ENCODE data around the gene TMCO4.

Gene TMCO4

DNA sequence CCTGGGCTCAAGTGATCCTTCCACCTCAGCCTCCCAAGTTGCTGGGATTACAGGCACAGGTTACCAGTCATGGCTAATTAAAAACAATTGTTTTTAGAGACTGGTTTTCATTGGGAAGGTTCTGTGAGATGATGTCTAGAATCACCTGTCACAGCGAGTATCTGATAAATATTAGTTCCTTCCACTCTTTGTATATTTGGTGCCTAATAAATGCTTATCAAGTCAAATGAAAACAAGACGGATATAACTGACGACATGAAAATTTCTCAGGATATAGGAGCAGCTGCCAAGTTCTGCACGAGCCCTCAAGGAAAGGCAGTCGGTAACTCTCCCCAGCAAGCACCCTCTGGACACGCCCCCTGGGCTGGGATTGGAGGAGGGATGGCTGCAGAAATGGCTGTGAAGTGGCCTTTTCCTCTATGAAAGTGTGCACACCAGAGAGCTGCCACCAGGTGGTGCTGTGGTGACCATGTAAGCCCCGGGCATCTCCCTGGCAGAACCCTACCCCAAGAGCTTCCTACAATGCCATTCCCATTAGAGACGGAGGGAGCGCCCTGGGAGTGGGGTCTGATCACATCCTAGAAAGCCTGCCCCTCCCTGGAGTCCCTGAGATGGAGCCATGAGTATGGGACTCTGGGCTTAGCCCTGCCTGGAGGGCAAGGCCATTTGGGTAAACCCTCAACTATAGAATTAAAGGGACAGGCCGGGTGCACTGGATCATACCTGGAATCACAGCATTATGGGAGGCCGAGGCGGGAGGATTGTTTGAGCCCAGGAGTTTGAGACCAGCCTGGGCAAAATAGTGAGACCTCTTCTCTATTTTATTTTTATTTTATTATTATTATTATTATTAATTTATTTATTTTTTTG is 84.1 kb downstream of the TMCO4 start (continued):
- TF ChIP-seq ZNF529 (tag by site-specific recombination; IDR thresholded peaks at IDR 0.05; ENCODE audit: insufficient replicate concordance): no peak
- no peak for TF ChIP-seq SCRT2 (tag by site-specific recombination; IDR thresholded peaks at IDR 0.05)
- TF ChIP-seq ZSCAN23 (tag by site-specific recombination; IDR thresholded peaks at IDR 0.05): no peak
- TF ChIP-seq IKZF3 (tag by site-specific recombination; IDR thresholded peaks at IDR 0.05): peak; percentile 60; the same call in 1 of the 2 replicates
- TF ChIP-seq ZNF792 (tag by site-specific recombination; IDR thresholded peaks at IDR 0.05): peak; percentile 95
- peak; percentile 69; the same call in 1 of the 2 replicates for TF ChIP-seq ZBTB48 (tag by site-specific recombination; IDR thresholded peaks at IDR 0.05)
- peak; percentile 84 for TF ChIP-seq ZNF660 (tag by site-specific recombination; IDR thresholded peaks at IDR 0.05)
- no peak for TF ChIP-seq BCL11A (tag by site-specific recombination; IDR thresholded peaks at IDR 0.05; ENCODE audit: low read depth)
- no peak for TF ChIP-seq ZNF76 (tag by site-specific recombination; IDR thresholded peaks at IDR 0.05; ENCODE audit: borderline replicate concordance, low read depth)
- TF ChIP-seq ZNF777 (tag by site-specific recombination; IDR thresholded peaks at IDR 0.05; ENCODE audit: borderline replicate concordance): no peak
- TF ChIP-seq ZNF112 (tag by site-specific recombination; IDR thresholded peaks at IDR 0.05): no peak
- no peak for TF ChIP-seq ZNF416 (tag by site-specific recombination; IDR thresholded peaks at IDR 0.05)
- TF ChIP-seq, protein P1, sequence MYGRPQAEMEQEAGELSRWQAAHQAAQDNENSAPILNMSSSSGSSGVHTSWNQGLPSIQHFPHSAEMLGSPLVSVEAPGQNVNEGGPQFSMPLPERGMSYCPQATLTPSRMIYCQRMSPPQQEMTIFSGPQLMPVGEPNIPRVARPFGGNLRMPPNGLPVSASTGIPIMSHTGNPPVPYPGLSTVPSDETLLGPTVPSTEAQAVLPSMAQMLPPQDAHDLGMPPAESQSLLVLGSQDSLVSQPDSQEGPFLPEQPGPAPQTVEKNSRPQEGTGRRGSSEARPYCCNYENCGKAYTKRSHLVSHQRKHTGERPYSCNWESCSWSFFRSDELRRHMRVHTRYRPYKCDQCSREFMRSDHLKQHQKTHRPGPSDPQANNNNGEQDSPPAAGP (tag by site-specific recombination; IDR thresholded peaks at IDR 0.05): 0 out of 2 replicates have a peak, but pooled peaks have one; percentile 43
- TF ChIP-seq, protein P2, sequence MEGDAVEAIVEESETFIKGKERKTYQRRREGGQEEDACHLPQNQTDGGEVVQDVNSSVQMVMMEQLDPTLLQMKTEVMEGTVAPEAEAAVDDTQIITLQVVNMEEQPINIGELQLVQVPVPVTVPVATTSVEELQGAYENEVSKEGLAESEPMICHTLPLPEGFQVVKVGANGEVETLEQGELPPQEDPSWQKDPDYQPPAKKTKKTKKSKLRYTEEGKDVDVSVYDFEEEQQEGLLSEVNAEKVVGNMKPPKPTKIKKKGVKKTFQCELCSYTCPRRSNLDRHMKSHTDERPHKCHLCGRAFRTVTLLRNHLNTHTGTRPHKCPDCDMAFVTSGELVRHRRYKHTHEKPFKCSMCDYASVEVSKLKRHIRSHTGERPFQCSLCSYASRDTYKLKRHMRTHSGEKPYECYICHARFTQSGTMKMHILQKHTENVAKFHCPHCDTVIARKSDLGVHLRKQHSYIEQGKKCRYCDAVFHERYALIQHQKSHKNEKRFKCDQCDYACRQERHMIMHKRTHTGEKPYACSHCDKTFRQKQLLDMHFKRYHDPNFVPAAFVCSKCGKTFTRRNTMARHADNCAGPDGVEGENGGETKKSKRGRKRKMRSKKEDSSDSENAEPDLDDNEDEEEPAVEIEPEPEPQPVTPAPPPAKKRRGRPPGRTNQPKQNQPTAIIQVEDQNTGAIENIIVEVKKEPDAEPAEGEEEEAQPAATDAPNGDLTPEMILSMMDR (tag by site-specific recombination; IDR thresholded peaks at IDR 0.05): peak; percentile 89
- TF ChIP-seq ZNF629 (tag by site-specific recombination; IDR thresholded peaks at IDR 0.05): no peak
- TF ChIP-seq, protein P3, sequence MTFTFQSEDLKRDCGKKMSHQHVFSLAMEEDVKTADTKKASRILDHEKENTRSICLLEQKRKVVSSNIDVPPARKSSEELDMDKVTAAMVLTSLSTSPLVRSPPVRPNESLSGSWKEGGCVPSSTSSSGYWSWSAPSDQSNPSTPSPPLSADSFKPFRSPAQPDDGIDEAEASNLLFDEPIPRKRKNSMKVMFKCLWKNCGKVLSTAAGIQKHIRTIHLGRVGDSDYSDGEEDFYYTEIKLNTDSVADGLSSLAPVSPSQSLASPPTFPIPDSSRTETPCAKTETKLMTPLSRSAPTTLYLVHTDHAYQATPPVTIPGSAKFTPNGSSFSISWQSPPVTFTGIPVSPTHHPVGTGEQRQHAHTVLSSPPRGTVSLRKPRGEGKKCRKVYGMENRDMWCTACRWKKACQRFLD (tag by site-specific recombination; IDR thresholded peaks at IDR 0.05): no peak
- TF ChIP-seq ZFP37 (tag by site-specific recombination; IDR thresholded peaks at IDR 0.05): no peak
- TF ChIP-seq ZNF654 (tag by site-specific recombination; IDR thresholded peaks at IDR 0.05; ENCODE audit: low read depth): peak; percentile 56
- no peak for TF ChIP-seq ZNF394 (tag by site-specific recombination; IDR thresholded peaks at IDR 0.05; ENCODE audit: borderline replicate concordance)
- TF ChIP-seq, protein P4, sequence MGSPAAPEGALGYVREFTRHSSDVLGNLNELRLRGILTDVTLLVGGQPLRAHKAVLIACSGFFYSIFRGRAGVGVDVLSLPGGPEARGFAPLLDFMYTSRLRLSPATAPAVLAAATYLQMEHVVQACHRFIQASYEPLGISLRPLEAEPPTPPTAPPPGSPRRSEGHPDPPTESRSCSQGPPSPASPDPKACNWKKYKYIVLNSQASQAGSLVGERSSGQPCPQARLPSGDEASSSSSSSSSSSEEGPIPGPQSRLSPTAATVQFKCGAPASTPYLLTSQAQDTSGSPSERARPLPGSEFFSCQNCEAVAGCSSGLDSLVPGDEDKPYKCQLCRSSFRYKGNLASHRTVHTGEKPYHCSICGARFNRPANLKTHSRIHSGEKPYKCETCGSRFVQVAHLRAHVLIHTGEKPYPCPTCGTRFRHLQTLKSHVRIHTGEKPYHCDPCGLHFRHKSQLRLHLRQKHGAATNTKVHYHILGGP (tag by site-specific recombination; IDR thresholded peaks at IDR 0.05): no peak
- no peak for TF ChIP-seq ZNF626 (tag by site-specific recombination; IDR thresholded peaks at IDR 0.05)

DNA sequence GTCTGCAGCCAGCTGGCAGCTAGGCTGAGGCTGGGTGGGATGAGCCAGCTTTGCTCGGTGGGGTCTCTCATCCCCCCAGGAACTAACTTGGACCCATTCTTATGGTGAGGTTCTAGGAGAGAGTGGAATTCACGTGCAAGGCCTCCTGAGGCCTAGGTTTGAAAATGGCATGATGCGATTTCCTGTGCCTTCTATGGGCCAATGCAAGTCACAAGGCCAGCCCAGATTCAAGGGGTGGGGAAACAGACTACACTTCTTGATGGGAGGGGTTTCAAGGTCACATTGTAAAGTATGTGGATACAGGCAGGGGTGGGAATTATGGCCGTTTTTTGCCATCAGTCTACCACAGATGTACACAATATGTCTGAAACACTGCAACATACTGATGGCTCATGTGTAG is 86.8 kb downstream of the TMCO4 start:
- Histone ChIP-seq H3K36me3 (ENCODE audit: control insufficient read depth in 2 of 2, insufficient read depth in 1 of 2, low read length in 2 of 2) (no peaks in the 10 kb centered on the region), H3K4me3 (ENCODE audit: low read depth, low read length) (no peak overlapping the region), H3K27ac (ENCODE audit: extremely low read depth, low read depth, low read length) (no peak overlapping the region), H3K4me1 (ENCODE audit: control insufficient read depth, insufficient read depth, low read length) (no peaks in the 10 kb centered on the region), H3K9me3 (ENCODE audit: control insufficient read depth, insufficient read depth, low read depth, low read length) (no peaks in the 10 kb centered on the region)
- POLR2A ChIA-PET: no interaction called here
- CTCF ChIA-PET: no interaction called here
- TF ChIP-seq ZNF561 (tag by site-specific recombination; IDR thresholded peaks at IDR 0.05; ENCODE audit: borderline replicate concordance) (no peak), ZNF404 (tag by site-specific recombination; IDR thresholded peaks at IDR 0.05) (no peak), ZNF174 (tag by site-specific recombination; IDR thresholded peaks at IDR 0.05) (no peak), ZFHX2 (tag by site-specific recombination; conservative IDR thresholded peaks at IDR 0.05) (no peak), ZNF239 (tag by site-specific recombination; IDR thresholded peaks at IDR 0.05) (no peak), ZFP3 (tag by site-specific recombination; IDR thresholded peaks at IDR 0.05; ENCODE audit: low read depth) (no peak)
- TF ChIP-seq, protein P5, sequence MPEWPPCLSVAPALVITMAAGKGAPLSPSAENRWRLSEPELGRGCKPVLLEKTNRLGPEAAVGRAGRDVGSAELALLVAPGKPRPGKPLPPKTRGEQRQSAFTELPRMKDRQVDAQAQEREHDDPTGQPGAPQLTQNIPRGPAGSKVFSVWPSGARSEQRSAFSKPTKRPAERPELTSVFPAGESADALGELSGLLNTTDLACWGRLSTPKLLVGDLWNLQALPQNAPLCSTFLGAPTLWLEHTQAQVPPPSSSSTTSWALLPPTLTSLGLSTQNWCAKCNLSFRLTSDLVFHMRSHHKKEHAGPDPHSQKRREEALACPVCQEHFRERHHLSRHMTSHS (tag by site-specific recombination; IDR thresholded peaks at IDR 0.05): no peak
- TF ChIP-seq, protein P6, sequence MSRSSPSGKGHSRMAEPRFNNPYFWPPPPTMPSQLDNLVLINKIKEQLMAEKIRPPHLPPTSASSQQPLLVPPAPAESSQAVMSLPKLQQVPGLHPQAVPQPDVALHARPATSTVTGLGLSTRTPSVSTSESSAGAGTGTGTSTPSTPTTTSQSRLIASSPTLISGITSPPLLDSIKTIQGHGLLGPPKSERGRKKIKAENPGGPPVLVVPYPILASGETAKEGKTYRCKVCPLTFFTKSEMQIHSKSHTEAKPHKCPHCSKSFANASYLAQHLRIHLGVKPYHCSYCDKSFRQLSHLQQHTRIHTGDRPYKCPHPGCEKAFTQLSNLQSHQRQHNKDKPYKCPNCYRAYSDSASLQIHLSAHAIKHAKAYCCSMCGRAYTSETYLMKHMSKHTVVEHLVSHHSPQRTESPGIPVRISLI (tag by site-specific recombination; IDR thresholded peaks at IDR 0.05): no peak
